AML-193 (cell line): ENCODE data around the gene FOXC2.
"Not testable (repeated sequence)": the region's sequence is repeated elsewhere in the genome, so short reads cannot be mapped to it uniquely, and the experiment has no call there.

Experiments
- DNase-seq, 2 experiments: peaks; one replicate each; lab custom pipeline; 2025; lab: John Stamatoyannopoulos, UW

FOXC2 gene

DNA sequence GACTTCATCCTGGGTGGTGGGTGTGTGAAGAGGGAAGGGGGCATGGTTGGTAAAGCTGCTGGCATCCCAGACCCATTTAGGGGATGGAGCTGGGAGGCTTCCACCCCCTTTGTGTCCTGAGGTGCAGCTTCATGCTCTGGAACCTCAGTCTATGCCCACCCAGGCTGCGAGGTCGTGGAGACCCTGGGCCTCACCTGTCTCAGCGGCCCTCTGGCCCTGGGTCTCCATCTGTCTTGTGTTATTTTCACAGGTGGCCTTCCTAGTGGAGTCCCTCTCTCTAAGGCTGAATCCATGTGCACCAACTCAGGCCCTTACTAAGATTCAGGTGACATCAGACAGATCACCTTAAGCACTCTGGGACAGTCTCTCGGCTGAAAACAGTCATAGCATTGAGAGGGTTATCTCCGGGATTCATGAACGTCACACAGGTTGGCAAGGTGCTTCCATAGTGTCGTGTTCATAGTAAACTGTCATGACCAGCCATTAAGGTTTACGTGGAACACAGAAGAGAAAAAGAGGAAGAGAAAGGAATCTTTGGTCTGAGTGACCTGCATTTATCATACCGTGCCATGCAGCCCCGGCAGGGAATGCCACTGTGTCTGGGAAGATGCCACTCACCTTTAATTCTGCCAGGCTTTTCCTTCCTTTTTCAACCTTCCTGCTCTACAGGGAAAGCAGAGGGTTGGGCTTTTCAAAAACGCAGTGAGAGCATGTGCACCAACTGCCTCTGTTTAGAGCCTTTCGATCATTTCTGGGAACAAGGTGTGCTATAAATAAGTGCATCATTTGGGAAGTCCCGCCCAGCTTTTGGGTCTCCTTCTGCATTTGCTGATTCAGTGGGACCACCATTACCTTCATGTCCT lies 7.2 kb downstream of the FOXC2 start:
- no peak for DNase-seq

DNA sequence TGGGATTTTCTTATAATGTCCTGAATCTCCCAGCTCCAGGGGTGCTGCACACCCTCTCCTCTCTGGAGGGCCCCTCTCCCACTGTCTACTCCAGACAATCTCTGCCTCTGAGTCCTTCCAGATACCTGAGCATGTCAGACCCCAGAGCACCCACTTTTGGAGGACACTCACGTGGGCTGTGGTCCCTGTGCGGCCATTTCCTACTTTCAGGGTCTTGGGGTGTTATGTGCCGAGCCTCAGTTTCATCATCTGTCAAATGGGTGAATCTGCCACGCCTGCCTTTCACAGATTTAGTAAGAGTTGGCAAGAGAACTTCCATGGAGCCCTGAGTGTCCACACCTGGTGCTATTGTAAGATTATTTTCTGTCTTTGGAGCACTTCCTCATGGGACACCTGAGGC lies 8.0 kb downstream of the FOXC2 start:
- no peak for DNase-seq

DNA sequence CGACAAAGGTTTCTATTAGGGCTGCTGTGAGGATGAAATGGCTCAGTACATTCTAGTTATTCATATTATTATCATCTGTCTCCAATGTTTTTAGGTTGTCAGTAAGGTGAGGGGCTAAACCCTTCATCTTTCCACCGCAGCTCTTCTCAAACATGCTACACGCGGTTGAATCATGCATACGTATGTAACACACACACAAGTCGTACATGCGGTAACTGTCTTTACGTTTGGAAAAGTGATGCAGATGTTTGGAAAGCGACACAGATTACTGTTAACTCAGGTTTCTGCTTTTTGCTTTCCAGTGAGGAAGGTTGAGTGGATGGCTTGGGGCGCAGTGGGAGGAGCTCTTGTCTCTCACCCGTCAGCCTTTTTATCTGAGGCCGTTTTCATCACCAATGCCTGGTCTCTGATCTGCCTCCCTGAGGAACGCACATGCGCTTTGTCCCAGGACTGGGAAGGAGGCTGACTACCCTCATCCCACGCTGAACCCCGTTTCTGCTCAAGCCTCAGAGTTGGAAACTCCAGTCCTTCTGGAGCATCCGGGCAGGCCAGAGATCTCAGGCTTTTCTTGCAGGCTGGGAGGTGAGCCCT lies 8.6 kb downstream of the FOXC2 start:
- no peak for DNase-seq

DNA sequence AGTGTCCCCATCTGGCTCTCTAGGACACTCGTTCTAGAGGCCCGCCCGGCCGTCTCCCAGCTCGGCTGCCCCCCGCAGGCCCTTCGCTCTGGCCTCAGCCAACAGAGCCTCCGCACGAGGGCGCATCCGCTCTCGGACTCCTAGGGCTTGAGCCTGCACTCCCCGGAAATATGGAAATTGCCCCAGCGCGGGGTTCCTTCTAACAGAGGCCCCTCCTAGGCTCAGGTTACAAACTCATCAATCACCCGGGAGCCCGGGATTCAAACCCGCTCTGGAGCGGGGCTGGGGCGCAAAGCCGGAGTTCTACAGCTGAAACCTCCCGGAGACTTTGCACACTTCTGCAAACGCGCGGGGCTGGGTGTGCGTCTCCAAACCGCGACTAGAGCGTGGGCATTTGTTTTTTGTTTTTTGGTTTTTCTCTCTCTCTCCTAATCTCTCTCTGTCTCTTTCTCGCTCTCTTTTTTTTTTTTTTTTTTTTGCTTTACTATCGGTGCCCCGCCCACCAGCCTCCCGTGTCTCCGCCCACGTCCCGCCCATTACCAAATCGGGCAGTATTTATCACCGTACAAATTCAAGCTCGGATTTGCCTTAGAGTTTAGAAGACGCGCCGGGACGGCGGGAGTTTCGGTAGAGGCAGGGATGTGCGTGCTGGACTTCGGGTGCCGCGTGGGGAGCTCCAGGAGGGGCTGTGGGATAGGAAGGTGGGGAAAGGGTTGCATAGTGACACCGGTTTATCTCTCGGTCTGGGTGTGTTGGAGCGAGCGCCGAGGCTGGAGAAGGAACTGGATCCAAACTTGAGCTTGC lies 9.3 kb downstream of the FOXC2 start:
- DNase-seq: no peak

DNA sequence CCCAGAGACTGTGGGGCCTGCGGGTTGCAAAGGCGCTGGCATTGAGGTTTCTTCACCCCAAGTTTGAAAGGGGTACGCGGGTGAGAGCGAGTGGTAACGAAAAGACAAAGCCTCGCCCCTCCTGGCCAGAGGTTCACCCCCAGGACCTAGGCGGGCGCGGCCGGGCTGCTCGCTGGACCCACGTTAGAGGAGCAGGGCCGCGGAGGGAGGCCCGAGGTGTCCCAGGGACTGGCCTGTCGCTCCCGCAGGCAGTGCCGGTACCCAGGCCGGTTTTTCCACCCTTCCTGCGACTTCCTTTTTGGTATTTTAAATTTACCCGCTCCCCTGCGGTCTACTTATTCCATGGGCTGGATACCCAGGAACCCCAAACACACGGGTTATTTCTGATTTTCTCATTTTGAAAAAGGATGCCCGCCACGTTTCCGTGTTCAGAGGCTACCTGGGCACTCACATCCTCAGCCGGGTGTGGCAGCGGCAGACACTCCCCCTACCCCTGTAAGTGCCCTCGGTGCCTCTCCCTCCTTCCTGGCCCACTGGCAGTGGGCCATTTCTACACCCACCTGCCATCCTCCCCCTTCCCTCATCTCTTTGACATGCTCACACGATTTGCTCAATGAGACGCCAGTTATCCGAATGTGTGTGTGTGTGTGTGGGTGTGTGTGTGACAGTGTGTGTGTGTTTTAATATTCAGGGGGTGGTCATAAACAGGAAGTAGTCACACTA lies 10.1 kb downstream of the FOXC2 start:
- no peak for DNase-seq

DNA sequence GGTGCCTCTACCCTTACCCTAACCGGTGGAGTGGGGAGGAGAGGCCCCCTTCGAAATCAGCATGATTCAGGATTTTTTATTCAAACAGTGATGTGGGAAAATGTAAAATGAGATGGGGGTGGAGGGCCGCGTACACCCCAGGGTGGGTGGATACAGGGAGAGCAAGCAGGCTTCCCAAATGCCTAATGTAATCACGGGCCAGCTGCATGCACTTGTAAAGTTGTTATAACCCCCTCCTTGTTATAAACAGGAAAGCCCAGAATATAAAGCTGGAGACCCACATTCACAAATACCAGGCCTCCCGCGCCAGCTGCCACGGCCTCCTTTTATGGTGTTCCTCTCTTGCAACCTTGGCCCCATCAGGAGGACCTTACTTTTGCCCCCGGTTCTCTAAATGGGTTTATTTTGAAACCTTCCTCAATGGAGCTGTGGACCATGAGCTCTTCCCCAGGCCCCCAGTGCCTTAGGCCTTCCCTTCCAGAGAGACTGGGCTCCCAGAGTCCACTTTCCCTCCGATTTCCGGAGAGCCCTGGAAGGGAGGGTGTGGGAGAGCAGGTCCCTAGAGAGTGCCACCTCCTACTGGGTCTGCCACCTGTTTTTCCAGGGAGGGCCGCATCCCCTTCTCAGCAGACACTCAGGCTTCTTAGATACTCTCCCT lies 10.8 kb downstream of the FOXC2 start:
- no peak for DNase-seq

DNA sequence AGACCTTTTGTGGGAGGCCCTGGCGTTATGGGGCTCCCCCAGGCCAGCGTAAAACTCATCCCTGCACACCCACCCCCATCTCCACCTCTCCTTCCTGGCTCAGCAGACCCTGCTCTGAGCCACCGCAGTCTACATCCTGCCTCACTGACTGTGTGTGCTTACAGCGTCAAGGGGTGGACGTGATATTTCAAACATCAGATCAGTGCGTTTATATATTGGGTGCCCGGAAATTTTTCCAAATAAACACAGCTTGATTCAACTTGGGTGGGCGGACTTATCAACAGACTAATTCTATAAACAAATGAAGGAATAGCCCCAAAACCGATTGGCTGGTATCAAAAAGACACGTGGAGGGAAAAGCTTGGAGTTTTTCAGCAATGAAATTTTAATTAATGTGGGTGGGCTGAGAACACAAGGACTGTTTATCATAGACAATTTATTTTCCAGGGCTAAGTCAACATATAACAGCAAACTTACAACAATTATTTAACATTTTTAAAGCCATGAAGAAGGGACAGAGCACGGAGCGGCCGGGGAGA lies 11.5 kb downstream of the FOXC2 start, which contains the start of gene FOXL1:
TSS of gene FOXL1 (plus strand) at position 489 of the 539 bp plus-strand sequence. CDS start 175 bp downstream, outside the sequence.
- DNase-seq: no peak

DNA sequence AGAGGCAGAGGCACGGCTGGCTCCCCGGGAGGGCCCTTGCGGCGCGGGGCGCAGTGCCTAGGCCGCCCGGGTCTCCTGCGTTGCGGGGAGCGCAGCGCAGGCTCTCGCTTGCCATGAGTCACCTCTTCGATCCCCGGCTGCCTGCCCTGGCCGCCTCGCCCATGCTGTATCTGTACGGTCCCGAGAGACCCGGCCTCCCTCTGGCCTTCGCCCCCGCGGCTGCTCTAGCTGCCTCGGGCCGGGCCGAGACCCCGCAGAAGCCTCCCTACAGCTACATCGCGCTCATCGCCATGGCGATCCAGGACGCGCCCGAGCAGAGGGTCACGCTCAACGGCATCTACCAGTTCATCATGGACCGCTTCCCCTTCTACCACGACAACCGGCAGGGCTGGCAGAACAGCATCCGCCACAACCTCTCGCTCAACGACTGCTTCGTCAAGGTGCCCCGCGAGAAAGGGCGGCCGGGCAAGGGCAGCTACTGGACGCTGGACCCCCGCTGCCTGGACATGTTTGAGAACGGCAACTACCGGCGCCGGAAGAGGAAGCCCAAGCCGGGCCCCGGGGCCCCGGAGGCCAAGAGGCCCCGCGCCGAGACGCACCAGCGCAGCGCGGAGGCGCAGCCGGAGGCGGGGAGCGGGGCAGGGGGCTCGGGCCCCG lies 12.1 kb downstream of the FOXC2 start:
- no peak for DNase-seq

DNA sequence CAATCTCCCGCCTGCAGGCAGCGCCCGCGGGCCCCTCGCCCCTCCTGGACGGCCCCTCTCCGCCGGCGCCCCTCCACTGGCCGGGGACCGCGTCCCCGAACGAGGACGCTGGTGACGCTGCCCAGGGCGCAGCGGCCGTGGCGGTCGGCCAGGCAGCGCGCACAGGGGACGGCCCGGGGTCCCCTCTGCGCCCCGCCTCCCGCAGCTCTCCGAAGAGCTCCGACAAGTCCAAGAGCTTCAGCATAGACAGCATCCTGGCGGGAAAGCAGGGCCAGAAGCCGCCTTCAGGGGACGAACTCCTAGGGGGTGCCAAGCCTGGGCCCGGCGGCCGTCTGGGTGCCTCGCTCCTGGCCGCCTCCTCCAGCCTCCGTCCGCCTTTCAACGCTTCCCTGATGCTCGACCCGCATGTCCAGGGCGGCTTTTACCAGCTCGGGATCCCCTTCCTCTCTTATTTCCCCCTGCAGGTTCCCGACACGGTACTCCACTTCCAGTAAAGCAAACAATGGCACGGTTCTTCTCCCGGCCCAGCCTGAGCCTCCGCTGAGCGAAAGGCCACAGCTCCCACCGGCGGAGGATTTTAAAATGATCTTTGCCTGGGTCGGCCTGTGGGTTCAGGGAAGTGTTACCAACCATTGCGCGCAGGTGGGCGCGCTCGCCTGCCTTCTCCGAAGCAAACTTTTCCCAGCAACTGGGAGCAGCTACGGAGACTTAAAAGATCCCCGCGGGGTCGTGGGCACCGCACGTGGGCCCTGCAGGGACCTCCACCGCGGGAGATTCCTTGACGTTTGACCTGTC lies 12.8 kb downstream of the FOXC2 start:
- DNase-seq: no peak

DNA sequence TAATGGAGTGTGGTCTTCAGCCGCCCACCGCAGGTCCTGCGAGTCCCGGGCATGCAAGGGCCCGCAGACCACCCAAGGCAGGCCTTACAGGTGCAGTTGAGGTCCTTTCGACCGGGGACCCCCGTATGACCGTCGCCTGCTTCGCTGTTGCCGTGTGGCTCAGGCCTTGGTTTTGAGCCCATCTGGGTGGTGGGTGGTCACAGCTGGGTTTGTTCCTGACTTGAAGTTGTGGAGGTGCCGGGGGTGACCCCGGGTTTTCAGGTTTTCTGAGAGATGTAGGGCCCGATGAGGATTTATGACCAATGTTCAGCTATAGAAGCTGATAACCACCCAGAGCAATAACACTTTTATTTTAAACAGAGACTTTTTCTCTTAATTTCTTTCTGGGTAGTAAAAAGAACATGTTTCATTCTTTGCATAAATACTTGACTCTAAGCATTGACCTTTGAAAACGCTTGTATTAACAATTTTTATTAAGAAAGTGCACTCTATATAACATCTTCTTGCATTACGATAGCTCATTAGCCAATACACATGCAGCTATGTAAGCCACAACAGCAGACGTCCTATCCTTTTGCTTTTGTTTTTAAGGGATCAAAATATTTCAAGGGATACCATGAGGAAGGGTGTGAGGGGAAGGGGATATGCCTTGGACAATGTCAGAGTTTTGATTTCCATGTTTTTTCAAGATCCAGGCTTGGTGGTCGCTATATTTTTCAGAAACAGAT lies 13.6 kb downstream of the FOXC2 start:
- DNase-seq: no peak

DNA sequence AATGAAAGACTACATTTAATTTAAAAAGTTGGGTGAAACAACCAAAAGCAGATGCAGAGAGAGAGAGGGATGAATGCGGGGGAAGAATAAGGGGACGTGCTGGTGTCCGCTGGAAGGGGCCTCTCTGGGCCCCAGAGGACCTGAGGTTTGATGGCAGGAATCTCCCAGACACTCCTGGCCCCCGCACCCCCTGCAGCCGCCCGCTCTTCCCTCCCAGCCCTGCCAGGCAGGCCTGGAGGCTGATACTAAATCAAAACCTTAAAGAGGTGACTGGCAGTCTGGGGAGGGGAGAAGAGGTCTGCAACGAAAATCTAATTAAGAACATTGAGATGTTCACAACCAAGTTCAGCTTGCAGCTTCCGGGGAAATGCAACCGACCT lies 14.2 kb downstream of the FOXC2 start:
- no peak for DNase-seq

DNA sequence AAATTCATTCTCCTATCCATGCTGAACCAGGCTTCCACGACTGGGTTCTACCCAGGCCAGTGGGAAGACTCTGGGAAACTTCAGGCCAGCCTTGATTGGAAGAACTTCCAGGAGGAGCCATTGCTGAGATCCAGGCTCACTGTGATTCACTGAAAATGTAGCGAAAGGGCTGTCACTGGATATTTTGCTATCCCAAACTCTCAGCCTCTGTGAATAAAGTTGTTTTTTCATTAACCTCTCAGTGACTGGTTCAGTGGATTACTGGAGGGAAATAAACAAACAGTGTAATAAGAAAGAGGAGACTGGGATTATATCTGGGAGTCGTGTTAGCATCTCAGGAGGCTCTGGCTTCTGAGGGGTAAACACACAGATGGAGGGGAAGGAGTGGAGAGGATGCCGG lies 14.8 kb downstream of the FOXC2 start:
- DNase-seq: no peak

DNA sequence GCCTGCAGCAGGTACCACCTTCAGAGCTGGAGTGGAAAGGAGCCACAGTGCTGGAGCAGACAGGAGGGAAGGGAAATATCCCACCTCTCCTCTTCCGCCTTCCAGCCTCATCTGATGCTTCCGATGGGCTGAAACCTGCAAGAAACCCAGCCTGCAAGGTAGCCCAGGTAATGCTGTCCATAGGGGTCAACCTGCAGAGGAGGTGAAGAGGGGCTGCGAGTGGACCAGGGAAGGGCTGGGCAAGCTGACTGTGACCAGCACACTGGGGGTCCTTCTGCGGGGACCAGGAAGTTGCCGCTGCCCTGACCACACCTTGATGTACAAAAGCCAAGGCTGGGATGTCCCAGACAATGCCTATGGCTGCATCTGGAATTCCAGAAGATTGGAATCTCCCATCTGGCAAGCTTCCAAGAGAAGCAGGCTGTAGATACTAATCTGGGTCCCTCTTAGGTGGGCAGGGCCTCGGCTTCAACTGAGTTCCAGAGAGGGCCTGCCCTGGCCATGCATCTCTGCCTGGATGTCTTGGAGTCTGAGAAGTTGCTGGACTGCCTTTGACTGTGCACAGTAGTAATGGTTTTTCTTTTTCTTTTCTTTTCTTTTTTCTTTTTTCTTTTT lies 17.5 kb downstream of the FOXC2 start:
- no peak for DNase-seq

DNA sequence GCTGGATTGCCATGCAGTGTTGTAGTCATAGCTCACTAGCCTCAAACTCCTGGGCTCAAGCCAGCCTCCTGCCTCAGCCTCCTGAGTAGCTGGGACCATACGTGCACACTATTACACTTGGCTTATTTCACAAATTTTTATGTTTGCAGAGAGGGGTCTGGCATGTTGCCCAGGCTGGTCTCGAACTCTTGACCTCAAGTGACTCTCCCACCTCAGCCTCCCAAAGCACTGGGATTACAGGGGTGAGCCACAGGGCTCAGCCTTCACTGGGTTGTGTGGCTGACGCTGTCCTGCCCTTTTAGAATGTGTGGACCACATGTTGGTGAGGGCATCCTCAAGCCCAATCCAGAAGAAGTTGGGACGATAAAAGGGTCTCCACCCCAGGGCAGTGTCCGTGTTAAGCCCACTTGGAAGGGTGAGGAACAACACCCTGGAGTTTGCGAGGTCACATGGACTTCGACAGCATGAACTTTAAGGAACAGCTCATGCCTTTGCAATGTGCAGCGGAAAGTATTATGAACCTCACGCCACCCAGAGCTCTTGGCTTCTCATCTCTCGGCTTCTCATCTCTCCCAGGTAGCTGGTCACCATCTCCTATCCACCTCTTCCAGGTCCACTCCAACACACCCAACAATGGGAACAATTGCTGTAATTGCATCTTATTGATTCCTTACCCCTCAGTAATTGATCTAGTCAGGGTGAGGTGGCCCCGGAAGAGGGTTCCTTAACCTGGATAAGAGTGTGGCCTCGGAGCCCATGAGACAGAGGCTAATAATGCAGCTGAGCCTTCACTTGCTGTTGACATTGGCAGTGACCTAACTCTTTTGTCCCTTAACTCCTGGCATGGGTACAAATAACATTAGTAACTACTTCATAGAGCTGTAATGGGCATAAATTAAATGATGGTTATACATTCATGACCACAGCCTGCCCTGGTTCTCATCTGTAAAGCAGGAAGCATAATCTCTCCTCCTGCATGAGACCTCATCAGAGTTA lies 18.4 kb downstream of the FOXC2 start:
- DNase-seq: no peak

DNA sequence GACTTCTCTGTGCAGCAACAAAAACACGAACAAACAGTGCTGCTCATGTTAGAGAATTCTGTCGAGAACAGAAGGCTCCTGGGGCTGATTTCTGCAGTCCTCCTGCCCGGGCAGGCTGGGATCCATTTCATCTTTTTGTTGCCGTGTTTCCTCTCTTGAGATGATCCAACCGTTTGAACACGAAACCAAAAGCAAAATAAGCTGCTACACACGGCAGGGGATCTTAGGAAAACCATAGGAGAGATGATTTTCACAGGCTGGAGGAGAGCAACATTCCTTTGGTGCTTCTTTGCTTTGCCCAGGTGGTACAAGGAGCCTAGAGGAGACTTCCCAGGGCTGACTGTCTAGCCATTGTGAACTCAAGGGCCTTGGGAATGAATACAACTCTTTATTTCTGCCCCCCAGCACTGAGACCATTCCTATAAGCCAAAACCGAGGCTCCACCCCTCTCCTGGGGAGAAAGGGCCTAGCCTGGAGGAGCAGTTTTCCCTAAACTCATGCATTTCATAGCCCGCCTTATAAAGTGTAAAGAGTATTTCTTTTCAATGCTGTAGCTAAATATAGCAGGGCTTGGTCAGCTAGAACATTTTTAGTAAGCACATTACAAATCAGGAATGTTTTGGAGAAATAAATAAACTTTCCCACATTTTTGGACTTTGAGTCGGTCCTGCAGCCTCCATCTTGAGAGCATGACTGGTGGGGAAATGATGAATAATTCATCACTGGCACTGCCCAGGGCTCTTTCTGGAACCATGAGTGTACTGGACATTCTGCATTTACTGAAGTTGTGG lies 19.4 kb downstream of the FOXC2 start:
- DNase-seq: no peak

DNA sequence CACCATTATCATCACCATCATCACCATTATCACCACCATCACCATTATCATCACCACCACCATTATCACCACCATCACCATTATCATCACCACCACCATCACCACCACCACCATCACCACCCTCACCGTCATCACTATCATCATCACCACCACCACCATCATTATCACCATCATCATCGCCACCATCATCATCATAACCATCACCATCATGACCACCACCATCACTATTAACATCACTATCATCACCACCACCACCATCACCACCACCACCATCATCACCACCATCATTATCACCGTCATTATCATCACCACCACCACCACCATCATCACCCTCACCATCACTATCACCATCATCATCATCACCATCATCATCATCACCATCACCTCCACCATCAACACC lies 20.9 kb downstream of the FOXC2 start:
- DNase-seq: no peak

DNA sequence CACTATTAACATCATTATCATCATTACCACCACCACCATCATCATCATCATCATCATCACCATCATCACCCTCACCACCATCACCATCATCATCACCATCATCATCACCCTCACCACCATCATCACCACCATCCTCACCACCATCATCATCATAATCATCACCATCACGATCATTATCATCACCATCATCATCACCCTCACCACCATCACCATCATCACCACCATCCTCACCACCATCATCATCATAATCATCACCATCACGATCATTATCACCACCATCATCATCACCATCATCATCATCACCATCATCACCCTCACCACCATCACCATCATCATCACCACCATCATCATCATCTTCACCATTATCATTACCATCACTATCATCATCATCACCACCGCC lies 21.3 kb downstream of the FOXC2 start:
- DNase-seq: not testable (repeated sequence)
